ENCODE results near the gene ESYT3. TPM values are rescaled to one million over a fixed set of nuclear protein-coding genes. Genes with fewer than 3 reads are reported as not detected.

ESYT3 gene
- total RNA-seq, 2 experiments from 2014 or later, result 0.22 TPM; not detected in 1

DNA sequence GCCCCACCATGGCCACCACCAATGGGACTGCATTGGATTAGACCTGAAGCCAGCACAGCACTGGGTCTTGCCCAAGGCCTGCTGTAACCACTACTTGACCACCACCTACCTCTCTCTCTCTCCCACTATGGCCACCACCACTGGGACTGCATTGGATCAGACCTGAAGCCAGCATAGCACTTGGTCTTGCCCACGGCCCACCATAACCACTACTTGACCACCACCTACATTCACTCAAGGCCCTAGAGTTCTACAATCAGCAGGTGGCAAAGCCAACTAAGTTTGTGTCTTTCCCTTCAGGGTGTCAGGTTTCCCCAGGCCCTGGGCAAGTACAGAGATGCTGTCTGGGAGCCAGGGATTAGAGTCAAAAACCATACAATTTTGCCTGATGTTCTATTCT, 57.6 kb downstream of the ESYT3 start:
- H3K27ac Mint-ChIP-seq, result no peak overlapping the region
- Histone ChIP-seq H3K4me1 (ENCODE audit: insufficient read depth, low read length) (no peaks in the 10 kb centered on the region), H3K27me3 (ENCODE audit: control insufficient read depth in 1 of 2, insufficient read depth in 2 of 2, low read length in 2 of 2) (no peaks in the 10 kb centered on the region), H3K36me3 (ENCODE audit: insufficient read depth, low read length) (no peaks in the 10 kb centered on the region), H3K4me3 (ENCODE audit: low read length) (no peak overlapping the region), H3K9me3 (ENCODE audit: control insufficient read depth in 1 of 2, insufficient read depth in 1 of 2, low read length in 2 of 2) (peaks cover 13 to 28% of the 10 kb centered on the region in 2 experiments), H3K27ac (ENCODE audit: low read depth in 1 of 2, low read length in 2 of 2) (no peak overlapping the region)
- H3K27me3 Mint-ChIP-seq, result no peaks in the 10 kb centered on the region
- TF ChIP-seq, protein P1, sequence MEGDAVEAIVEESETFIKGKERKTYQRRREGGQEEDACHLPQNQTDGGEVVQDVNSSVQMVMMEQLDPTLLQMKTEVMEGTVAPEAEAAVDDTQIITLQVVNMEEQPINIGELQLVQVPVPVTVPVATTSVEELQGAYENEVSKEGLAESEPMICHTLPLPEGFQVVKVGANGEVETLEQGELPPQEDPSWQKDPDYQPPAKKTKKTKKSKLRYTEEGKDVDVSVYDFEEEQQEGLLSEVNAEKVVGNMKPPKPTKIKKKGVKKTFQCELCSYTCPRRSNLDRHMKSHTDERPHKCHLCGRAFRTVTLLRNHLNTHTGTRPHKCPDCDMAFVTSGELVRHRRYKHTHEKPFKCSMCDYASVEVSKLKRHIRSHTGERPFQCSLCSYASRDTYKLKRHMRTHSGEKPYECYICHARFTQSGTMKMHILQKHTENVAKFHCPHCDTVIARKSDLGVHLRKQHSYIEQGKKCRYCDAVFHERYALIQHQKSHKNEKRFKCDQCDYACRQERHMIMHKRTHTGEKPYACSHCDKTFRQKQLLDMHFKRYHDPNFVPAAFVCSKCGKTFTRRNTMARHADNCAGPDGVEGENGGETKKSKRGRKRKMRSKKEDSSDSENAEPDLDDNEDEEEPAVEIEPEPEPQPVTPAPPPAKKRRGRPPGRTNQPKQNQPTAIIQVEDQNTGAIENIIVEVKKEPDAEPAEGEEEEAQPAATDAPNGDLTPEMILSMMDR (IDR thresholded peaks at IDR 0.05), result no peak
- no peak overlapping the region for H3K4me3 Mint-ChIP-seq
- intact Hi-C loops (cut with DNase I, micrococcal nuclease), result no loop called here
- CTCF ChIA-PET, result no interaction called here
- H3K9me3 Mint-ChIP-seq, result peaks cover 25% of the 10 kb centered on the region
- ATAC-seq (ENCODE audit: poor library complexity) (no peak), DNase-seq (no peak)
- no peaks in the 10 kb centered on the region for H3K4me1 Mint-ChIP-seq (ENCODE audit: low read depth)
- H3K36me3 Mint-ChIP-seq (ENCODE audit: low read depth), result peaks cover 64% of the 10 kb centered on the region
- POLR2A ChIA-PET, result no interaction called here

DNA sequence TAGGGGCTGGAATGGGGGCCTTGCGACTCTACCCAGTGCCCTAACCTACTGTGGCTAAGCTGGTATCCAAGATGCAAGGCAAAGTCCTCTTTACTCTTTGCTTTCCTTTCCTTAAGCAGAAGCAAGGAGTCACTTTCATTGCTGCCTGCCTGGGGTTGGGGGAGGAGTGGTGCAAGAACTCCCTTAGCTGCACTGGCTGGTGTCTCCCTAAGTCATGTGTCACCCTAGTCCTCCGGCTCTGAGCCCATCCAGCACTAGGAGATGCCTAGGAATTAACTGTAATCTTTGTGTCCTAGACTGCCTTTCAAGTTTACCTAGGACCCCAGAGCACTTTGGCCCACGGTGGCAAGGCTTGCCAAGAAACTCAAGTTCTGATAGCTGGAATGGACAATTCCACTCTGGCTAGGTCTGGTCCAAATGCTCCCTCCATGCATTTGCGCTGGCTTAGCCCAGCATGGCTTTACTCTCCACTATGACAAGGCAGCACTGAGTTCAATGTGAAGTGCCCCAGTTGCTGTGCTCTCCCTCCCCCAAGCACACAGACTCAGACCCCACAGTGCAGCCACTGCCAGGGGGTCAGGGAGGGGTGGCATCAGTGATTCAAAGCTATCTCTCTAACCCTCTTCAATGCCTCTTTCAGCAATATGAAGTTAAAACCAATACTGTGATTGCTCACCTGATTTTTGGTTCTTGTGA, 58.7 kb downstream of the ESYT3 start:
- ATAC-seq (ENCODE audit: poor library complexity) (no peak), DNase-seq (no peak)
- no peaks in the 10 kb centered on the region for H3K4me1 Mint-ChIP-seq (ENCODE audit: low read depth)
- H3K27ac ChIP-seq (ENCODE audit: low read depth in 1 of 2, low read length in 2 of 2), result no peak overlapping the region
- peaks cover 65% of the 10 kb centered on the region for H3K36me3 Mint-ChIP-seq (ENCODE audit: low read depth)
- ChIA-PET CTCF (no interaction called here), POLR2A (no interaction called here)
- intact Hi-C loops (cut with DNase I, micrococcal nuclease), result no loop called here
- TF ChIP-seq, protein P1 (IDR thresholded peaks at IDR 0.05), result no peak
- no peak overlapping the region for H3K27ac Mint-ChIP-seq
- H3K9me3 ChIP-seq (ENCODE audit: control insufficient read depth in 1 of 2, insufficient read depth in 1 of 2, low read length in 2 of 2), result peaks cover 1 to 26% of the 10 kb centered on the region in 2 experiments
- H3K27me3 Mint-ChIP-seq, result no peaks in the 10 kb centered on the region
- H3K27me3 ChIP-seq (ENCODE audit: control insufficient read depth in 1 of 2, insufficient read depth in 2 of 2, low read length in 2 of 2), result no peaks in the 10 kb centered on the region
- H3K4me3 ChIP-seq (ENCODE audit: low read length), result no peak overlapping the region
- peaks cover 16% of the 10 kb centered on the region for H3K9me3 Mint-ChIP-seq
- H3K4me3 Mint-ChIP-seq, result no peak overlapping the region
- H3K36me3 ChIP-seq (ENCODE audit: insufficient read depth, low read length), result no peaks in the 10 kb centered on the region
- no peaks in the 10 kb centered on the region for H3K4me1 ChIP-seq (ENCODE audit: insufficient read depth, low read length)

DNA sequence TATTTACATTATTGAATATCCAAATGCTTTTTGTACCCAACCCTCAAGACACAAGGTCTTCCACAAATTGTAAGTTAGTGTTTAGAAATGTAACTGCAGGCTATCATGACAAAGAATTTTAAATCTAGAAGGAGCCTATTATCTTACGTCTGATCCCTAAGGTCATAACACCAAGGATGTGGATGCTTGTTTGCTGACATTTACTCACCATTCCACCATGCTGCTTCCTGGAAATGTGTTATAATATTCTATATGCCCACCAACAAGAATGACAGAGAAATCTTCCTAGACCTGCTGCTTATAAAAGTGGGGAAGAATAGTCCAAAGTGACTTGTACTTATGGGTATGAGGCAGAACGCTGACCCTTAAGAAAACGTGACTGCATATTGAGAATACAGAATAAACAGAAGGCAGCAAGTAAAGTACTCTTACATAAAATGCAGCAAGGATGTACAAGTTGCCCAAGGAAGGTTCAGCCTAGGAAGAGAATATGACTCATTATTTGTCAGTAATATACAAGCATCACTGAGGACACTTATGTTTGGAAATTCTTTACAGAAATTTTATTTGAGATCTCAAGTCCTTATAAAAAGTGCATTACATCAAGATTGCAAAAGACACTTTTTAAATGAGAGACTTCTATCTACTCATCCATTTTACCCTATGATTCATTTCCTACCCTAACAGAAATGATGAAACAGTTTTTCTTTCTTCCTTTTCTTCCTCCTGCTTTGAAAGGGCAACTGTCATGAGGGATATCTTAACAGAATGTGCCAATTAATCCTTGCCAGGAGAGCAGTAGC, 59.6 kb downstream of the ESYT3 start:
- TF ChIP-seq, protein P1 (IDR thresholded peaks at IDR 0.05), result no peak
- ChIA-PET CTCF (no interaction called here), POLR2A (no interaction called here)
- Mint-ChIP-seq H3K27me3 (no peaks in the 10 kb centered on the region), H3K4me3 (no peak overlapping the region), H3K27ac (no peak overlapping the region), H3K4me1 (ENCODE audit: low read depth) (no peaks in the 10 kb centered on the region), H3K9me3 (peaks cover 12% of the 10 kb centered on the region), H3K36me3 (ENCODE audit: low read depth) (peaks cover 67% of the 10 kb centered on the region)
- Histone ChIP-seq H3K9me3 (ENCODE audit: control insufficient read depth in 1 of 2, insufficient read depth in 1 of 2, low read length in 2 of 2) (peaks cover 0 to 20% of the 10 kb centered on the region in 2 experiments), H3K36me3 (ENCODE audit: insufficient read depth, low read length) (no peaks in the 10 kb centered on the region), H3K27me3 (ENCODE audit: control insufficient read depth in 1 of 2, insufficient read depth in 2 of 2, low read length in 2 of 2) (no peaks in the 10 kb centered on the region), H3K27ac (ENCODE audit: low read depth in 1 of 2, low read length in 2 of 2) (no peak overlapping the region), H3K4me1 (ENCODE audit: insufficient read depth, low read length) (no peaks in the 10 kb centered on the region), H3K4me3 (ENCODE audit: low read length) (no peak overlapping the region)
- intact Hi-C loops (cut with DNase I, micrococcal nuclease), result no loop called here
- DNase-seq (no peak), ATAC-seq (ENCODE audit: poor library complexity) (no peak)

Data from CD4-positive, alpha-beta T cell (primary cell).